Stimulated activated CD8-positive, alpha-beta memory T cell treated with anti-CD3 and anti-CD28 coated beads, Interleukin-7, amount 100 ng/mL, for 4 hours (primary cell): ENCODE measurements around the gene BIRC5.
"Not testable (repeated sequence)": the region's sequence is repeated elsewhere in the genome, so short reads cannot be mapped to it uniquely, and the experiment has no call there.

Experiments used
- DNase-seq, 2 donors: peaks; one replicate each; pipeline ENCODE4 v3.0.0-alpha.2; 2020; ENCODE audit warnings: low read depth in 2 of 2

Gene BIRC5

GRCh38 chr17:78224231-78225087, 10.4 kb downstream of the BIRC5 start:
- DNase-seq = no peak

GRCh38 chr17:78225088-78225865, 11.2 kb downstream of the BIRC5 start:
- DNase-seq = no peak

- no peak for DNase-seq
Measured at GRCh38 chr17:78226055-78226758, 12.2 kb downstream of the BIRC5 start.

GRCh38 chr17:78226759-78227454, 12.9 kb downstream of the BIRC5 start:
- DNase-seq = no peak

- no peak for DNase-seq
Measured at GRCh38 chr17:78227455-78227916, 13.4 kb downstream of the BIRC5 start.

GRCh38 chr17:78228176-78228575, 14.1 kb downstream of the BIRC5 start:
- no peak for DNase-seq

- no peak for DNase-seq
Measured at GRCh38 chr17:78230252-78230962, 16.4 kb downstream of the BIRC5 start.

- no peak for DNase-seq
Measured at GRCh38 chr17:78230996-78231935, 17.2 kb downstream of the BIRC5 start, which contains the start of gene TMEM235. TSS of gene TMEM235 (plus strand) at chr17:78231631. CDS start at chr17:78232024, 393 bp downstream.

- DNase-seq = no peak
Measured at GRCh38 chr17:78231991-78232858, 18.2 kb downstream of the BIRC5 start.

- no peak for DNase-seq
Measured at GRCh38 chr17:78232859-78233173, 18.8 kb downstream of the BIRC5 start.

GRCh38 chr17:78233678-78234077, 19.6 kb downstream of the BIRC5 start:
- no peak for DNase-seq

- no peak for DNase-seq
Measured at GRCh38 chr17:78234261-78234865, 20.3 kb downstream of the BIRC5 start.

GRCh38 chr17:78235022-78235421, 21.0 kb downstream of the BIRC5 start:
- not testable (repeated sequence) for DNase-seq

GRCh38 chr17:78235885-78236284, 21.8 kb downstream of the BIRC5 start:
- no peak for DNase-seq

- DNase-seq = no peak
Measured at GRCh38 chr17:78236362-78237127, 22.5 kb downstream of the BIRC5 start.

GRCh38 chr17:78237401-78238012, 23.5 kb downstream of the BIRC5 start:
- no peak for DNase-seq

GRCh38 chr17:78238823-78239488, 24.9 kb downstream of the BIRC5 start:
- DNase-seq = no peak
